HTERT RPE-1 (cell line): ENCODE measurements around the gene ZNF582.
"Not testable (repeated sequence)": the region's sequence is repeated elsewhere in the genome, so short reads cannot be mapped to it uniquely, and the experiment has no call there.

ENCODE experiments used
- in situ Hi-C: fragments of 300-500 bp; cut with MboI; formaldehyde crosslinking; loops from 4 replicates; pipeline ENCODE4 v1.14.3; 2020; ENCODE audit warnings: low sequenced_read_pairs

The ZNF582 gene

DNA sequence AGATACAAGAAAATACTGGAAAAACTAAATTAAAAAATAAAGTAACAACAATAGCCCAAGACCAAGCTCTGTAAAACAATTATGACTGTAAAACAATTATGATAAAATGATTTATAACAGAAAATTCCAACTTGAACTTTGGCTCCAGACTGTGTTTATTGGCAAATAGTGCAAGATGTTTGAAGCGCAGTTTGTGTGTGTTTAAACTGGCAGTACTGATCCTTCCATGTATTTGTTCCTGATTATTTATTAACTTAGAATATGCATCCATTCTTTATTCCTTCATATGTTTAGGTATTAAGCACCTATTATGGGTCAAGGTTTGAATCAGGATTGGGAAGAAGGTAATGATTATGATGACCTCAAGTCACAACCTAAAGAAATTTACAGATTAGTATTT is 37.8 kb downstream of the ZNF582 start:
- in situ Hi-C loops, result no loop called here

DNA sequence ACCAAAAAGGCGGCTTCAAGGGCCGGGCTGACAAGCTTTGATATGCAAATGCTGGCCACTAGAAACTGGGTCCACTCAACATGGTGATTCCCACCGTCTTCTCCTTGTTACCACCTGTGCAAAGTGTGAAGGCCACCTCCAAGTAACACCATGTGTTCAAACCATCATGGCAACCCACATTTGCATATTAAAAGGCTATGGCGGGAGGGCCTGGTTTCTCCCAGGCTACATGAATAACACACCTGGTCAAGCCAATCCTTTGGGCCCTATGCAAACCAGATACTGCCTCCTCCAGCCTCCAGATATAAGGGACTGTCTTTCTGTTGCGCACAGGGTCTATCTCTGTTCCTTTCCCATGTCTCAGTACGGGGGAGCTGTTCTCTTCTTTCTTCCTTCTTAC is 42.1 kb downstream of the ZNF582 start:
- in situ Hi-C loops, result no loop called here

DNA sequence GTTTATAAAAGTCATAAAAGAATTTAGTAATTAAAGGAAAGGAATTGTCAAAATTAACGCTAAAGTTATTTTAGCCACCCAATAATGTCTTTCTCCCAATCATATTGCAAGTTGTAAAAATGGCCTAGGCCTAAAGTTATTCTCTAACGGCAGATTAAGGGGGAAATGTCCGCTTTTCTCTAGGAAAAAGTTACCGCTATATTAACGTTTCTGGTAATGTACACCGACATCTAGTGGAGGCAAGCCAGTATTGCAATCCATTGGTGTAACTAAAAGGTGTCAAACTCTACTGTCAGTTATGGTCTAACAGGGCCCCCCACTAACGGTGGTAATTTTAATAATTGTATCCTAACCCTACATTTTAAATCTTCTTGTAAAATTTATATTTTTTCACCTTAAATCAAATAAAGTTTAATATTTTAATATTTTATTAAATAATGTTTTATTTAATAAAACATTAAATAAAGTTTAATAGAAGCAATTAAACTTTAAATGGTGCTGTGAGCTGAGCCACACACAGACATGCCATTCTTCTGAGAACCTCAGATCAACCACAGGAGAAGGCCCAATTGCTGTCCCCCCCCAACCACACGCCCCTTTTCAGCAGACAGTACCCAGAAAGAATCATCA is 42.8 kb downstream of the ZNF582 start:
- in situ Hi-C loops, result no loop called here

DNA sequence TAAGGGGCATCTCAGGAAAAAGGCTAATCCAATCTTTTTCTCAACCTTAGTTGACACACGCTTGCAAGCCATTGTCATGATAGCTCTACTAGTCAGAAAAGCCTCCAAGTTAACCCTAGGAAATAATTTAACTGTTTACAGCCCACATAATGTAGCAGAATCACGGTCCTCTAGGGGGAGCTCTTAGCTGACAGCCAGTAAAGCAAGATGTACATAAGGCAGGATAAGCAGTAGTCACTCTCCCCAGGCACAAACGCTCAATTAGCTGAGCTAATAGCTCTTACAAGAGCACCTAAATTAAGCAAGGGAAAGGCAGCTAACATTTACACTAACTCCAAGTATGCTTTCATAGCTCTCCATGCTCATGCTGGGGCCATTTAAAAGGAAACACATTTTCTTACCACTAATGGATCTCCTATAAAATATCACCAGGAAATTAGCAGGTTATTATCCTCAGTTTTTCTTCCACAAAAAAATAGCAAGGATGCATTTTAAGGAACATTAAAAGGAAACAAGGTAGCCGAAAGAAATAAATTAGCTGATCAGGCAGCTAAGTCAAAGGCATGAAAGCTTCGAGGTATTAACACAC is 45.0 kb downstream of the ZNF582 start:
- in situ Hi-C loops, result no loop called here

DNA sequence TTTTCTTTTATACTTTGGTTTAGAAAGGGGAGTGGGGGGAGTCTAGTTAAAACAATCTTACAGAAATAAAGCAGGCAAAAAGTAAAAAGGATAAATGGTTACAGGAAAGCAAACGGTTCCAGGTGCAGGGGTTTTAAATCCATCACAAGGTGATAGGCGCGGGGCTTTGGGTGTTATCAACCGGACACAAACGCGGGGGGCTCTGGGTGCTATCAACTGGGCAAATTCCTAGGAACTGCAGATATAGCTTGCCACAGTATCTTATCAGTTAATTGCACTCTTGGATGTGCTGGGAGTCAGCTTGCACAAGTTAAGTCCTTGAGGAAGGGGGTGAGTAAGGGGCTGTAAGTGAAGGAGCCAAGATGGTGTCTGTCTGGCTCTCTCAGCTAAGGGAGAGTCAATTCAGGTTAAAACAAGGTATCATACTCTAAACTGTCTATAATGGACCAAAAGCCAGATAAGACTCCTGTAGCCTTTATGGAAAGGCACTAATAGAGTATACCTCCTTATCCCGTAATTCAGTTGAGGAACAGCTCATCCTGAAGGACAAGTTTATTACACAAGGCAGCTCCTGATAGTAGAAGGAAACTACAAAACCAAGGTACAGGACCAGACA is 46.1 kb downstream of the ZNF582 start:
- in situ Hi-C loops, result no loop called here

DNA sequence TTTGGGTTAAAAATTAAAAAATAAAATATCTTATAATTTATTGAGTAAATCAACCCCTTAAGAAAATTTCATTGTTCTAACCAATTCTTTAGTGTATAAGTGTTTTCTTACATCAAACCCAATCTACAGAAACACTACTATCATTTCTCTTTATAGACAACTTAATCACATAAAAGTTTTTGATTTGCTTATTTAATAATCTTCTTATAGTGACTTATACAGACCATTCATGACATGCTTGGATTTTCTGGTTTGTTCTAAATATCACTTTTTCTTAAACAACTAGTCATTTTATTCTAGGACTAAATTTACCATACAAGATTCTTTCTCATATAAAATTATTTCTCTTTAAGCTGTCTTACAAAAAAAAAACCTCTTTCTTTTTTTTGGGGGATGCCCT is 51.4 kb downstream of the ZNF582 start:
- in situ Hi-C loops, result no loop called here

DNA sequence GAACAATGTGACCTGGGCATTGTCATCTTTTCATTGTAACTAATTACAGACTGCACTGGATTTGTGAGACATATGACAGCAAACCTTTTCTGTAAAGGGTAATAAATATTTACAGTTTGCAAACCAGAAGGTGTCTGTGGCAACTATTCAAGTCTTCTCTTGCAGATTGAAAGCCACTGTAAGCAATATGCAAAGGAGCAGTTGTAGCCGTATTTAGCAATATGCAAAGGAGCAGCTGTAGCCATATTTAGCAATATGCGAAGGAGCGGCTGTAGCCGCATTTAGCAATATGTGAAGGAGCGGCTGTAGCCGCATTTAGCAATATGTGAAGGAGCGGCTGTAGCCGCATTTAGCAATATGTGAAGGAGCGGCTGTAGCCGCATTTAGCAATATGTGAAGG is 54.3 kb downstream of the ZNF582 start:
- in situ Hi-C loops, result not testable (repeated sequence)

DNA sequence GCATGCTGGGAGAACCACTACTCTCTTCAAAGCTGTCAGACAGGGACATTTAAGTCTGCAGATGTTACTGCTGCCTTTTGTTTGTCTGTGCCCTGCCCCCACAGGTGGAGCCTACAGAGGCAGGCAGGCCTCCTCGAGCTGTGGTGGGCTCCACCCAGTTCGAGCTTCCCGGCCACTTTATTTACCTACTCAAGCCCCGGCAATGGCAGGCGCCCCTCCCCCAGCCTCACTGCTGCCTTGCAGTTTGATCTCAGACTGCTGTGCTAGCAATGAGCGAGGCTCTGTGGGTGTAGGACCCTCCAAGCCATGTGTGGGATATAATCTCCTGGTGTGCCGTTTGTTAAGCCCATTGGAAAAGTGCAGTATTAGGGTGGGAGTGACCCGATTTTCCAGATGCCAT is 56.3 kb downstream of the ZNF582 start:
- in situ Hi-C loops, result not testable (repeated sequence)

DNA sequence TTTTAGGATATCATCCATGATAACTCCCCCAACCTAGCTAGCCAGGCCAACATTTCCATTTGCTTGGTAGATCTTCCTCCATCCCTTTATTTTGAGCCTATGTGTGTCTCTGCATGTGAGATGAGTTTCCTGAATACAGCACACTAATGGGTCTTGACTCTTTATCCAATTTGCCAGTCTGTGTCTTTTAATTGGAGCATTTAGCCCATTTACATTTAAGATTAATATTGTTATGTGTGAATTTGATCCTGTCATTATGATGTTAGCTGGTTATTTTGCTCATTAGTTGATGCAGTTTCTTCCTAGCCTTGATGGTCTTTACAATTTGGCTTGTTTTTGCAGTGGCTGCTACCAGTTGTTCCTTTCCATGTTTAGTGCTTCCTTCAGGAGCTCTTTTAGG is 58.0 kb downstream of the ZNF582 start:
- in situ Hi-C loops, result not testable (repeated sequence)

DNA sequence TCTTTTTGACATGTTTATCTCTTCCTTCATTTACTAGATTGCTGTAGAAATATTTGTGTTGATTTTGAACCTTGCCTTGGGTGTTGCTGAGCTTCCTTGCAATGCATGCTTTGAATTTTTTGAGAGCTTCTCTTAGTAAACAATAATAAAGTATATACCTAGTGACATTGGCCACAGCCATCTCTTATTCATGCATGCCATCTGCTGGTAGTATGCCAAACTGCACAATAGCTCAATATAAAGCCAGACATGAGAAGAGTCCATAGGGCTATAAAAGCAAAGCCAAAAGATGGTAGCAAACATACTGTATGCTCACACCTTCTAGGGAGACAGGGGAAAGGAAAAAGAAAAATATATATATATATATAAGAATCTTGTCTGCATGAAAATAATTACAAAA is 59.8 kb downstream of the ZNF582 start:
- in situ Hi-C loops, result no loop called here
